Measurements from ENCODE around the gene SPAG16.

SPAG16 gene

GRCh38 chr2:213279971-213280370, 4.3 kb upstream of the SPAG16 start:
- TF ChIP-seq CTCF (IDR thresholded peaks at IDR 0.05; ENCODE audit: low read depth, low read length, missing control alignments): no peak
- no peak overlapping the region for H3K4me3 ChIP-seq (ENCODE audit: low read depth, low read length)
- in situ Hi-C loops (cut with HindIII; ENCODE audit: low sequenced_read_pairs): no loop called here
- no peak for DNase-seq (ENCODE audit: low read depth)

DNA sequence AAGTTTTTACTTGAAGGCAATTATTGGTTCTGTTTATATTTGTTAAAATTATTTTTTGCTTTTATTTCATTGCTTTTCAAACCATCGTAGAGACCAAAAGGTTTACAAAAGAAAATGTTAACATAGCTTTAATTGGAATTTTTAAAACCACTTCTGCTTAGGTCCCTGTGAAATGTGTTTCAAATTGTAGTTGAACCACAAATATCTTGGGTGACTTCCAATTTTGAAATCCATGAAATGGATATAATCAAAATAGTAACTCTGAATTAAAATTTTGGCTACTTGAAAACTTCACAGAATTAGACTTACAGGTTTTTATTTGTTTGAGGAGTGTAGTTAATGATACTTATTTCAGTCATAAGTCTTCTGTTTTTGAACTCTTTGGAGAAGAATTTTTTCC, 3.1 kb upstream of the SPAG16 start:
- TF ChIP-seq CTCF (IDR thresholded peaks at IDR 0.05; ENCODE audit: low read depth, low read length, missing control alignments): no peak
- DNase-seq (ENCODE audit: low read depth): peak; percentile 82
- in situ Hi-C loops (cut with HindIII; ENCODE audit: low sequenced_read_pairs): no loop called here
- H3K4me3 ChIP-seq (ENCODE audit: low read depth, low read length): no peak overlapping the region

GRCh38 chr2:213285404-213285803, 1.1 kb downstream of the SPAG16 start:
- in situ Hi-C loops (cut with HindIII; ENCODE audit: low sequenced_read_pairs): no loop called here
- H3K4me3 ChIP-seq (ENCODE audit: low read depth, low read length): peak overlapping the region; percentile 78
- no peak for DNase-seq (ENCODE audit: low read depth)
- TF ChIP-seq CTCF (IDR thresholded peaks at IDR 0.05; ENCODE audit: low read depth, low read length, missing control alignments): no peak

- no peak for TF ChIP-seq CTCF (IDR thresholded peaks at IDR 0.05; ENCODE audit: low read depth, low read length, missing control alignments)
- in situ Hi-C loops (cut with HindIII; ENCODE audit: low sequenced_read_pairs): no loop called here
- DNase-seq (ENCODE audit: low read depth): no peak
These were observed 1.9 kb downstream of the SPAG16 start for GRCh38 chr2:213286161-213286560.

GRCh38 chr2:213288913-213289700, 4.8 kb downstream of the SPAG16 start:
- no peak overlapping the region for H3K4me3 ChIP-seq (ENCODE audit: low read depth, low read length)
- in situ Hi-C loops (cut with HindIII; ENCODE audit: low sequenced_read_pairs): no loop called here
- peak; percentile 49 for DNase-seq (ENCODE audit: low read depth)
- TF ChIP-seq CTCF (IDR thresholded peaks at IDR 0.05; ENCODE audit: low read depth, low read length, missing control alignments): no peak

More at GRCh38 chr2:213286161-213286560, 1.9 kb downstream of the SPAG16 start:
- H3K4me3 ChIP-seq (ENCODE audit: low read depth, low read length): no peak overlapping the region

GRCh38 chr2:213290501-213290900, 6.2 kb downstream of the SPAG16 start:
- DNase-seq (ENCODE audit: low read depth): no peak
- TF ChIP-seq CTCF (IDR thresholded peaks at IDR 0.05; ENCODE audit: low read depth, low read length, missing control alignments): no peak
- no peak overlapping the region for H3K4me3 ChIP-seq (ENCODE audit: low read depth, low read length)
- in situ Hi-C loops (cut with HindIII; ENCODE audit: low sequenced_read_pairs): no loop called here

All from astrocyte of the cerebellum (primary cell).